ENCODE results near the gene LINS1.

Gene LINS1

GRCh38 chr15:100547961-100548360, 54.0 kb downstream of the LINS1 start:
- no peak for DNase-seq

- no peak for DNase-seq
Measured at GRCh38 chr15:100544946-100545345, 57.0 kb downstream of the LINS1 start.

- no peak for DNase-seq
Measured at GRCh38 chr15:100544338-100544841, 57.6 kb downstream of the LINS1 start.

- no peak for DNase-seq
Measured at GRCh38 chr15:100542290-100542689, 59.7 kb downstream of the LINS1 start.

DNA sequence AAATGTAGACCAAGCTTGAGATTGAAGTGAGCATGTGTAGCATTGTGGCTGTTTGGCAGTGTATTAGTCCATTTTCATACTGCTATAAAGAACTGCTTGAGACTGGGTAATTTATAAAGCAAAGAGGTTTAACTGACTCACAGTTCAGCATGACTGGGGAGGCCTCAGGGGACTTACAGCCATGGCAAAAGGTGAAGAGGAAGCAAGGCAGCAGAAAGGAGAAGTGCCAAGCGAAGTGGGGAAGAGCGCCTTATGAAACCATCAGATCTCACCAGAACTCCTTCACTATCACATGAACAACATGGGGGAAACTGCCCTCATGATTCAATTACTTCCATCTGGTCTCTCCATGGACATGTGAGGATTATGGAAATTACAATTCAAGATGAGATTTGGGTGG, 64.7 kb downstream of the LINS1 start:
- no peak for DNase-seq

GRCh38 chr15:100536733-100537132, 65.3 kb downstream of the LINS1 start:
- no peak for DNase-seq

DNA sequence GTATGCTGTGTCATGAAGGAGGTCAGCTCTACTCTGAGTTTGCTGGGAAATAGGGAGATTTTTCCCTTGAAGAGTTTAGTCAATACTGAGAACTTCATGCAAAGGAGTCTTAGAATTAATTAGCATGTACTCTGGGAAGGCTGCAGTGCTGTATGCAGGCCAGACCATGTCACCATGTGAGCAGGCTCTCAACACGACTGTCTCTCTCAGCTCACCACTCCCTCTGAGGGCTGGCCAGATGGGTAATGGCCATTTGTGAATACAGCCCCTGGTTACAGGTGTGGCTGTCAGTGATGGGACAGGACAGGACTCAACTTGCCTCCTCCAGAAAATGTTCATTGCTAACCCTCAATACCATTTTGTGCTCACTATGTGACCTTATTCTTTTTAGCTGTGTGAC, 68.1 kb downstream of the LINS1 start:
- DNase-seq: no peak

- no peak for DNase-seq
Measured at GRCh38 chr15:100531823-100532327, 70.1 kb downstream of the LINS1 start.

DNA sequence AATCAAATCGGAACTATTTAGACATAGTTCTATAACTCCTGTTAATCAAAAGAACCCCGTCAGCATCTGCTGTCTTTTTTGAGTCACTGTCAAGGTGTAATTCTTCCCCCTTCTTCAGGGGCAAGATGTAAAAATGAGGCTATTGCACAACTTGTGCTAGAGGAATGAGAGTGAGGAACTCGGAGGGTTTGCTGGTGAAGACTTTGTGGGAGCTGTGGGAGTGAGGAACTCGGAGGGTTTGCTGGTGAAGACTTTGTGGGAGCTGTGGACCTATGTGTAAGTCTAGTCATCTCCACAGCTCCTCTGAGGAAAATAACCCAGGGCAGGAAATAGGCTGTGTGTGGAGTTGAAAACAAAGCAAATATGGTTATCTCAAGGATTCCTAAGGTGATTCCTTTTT, 70.8 kb downstream of the LINS1 start:
- DNase-seq: no peak

DNA sequence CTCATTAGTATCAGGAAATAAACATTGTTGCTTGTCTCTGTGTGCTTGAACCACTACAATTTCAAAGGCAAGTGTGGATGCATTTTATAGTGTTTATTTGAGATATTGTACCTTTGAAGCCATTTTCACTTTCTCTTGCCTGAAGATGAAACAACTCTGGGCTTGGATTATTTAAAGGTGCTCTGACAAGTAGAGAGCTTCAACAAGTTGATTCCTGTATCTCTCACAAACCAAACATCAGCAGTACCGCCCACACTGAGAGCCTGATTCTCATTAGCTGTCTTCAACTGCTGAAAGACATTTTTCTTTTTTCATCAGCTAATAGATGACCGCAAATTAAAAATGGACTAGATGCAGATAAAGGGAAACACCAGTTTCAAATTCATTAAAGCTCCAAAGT, 72.4 kb downstream of the LINS1 start:
- no peak for DNase-seq

- no peak for DNase-seq
Measured at GRCh38 chr15:100528833-100529428, 73.1 kb downstream of the LINS1 start, which contains the start of gene CERS3. TSS of gene CERS3 (minus strand) at chr15:100528950. CDS start at chr15:100501849, 27,101 bp downstream.

- no peak for DNase-seq
Measured at GRCh38 chr15:100526027-100526481, 75.9 kb downstream of the LINS1 start.

- DNase-seq: no peak
Measured at GRCh38 chr15:100525436-100525835, 76.5 kb downstream of the LINS1 start.

GRCh38 chr15:100524326-100524725, 77.7 kb downstream of the LINS1 start:
- no peak for DNase-seq

DNA sequence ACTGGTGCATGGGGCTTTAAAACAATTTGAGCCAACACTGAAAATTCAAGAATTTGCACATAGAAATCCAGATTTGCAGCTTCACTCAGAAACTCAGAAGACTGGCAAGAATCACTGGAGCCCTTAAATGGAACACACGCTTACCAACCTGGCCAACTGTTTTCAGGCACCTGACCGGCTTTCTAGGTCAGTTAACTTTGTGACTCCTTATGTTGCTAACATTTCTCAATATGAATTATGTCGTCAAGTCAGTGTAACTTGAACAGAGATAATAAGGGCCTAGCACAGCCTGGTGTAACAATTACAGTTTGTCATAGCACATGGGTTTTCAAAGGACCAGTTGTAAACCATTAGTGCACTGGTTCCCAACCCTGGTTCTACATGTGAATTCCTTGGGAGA, 80.1 kb downstream of the LINS1 start:
- DNase-seq: no peak

- no peak for DNase-seq
Measured at GRCh38 chr15:100520132-100520921, 81.7 kb downstream of the LINS1 start.

- no peak for DNase-seq
Measured at GRCh38 chr15:100517846-100518245, 84.1 kb downstream of the LINS1 start.
